C4-2B (cell line): ENCODE data around the gene KLK6.

Experiments
- H3K27ac ChIP-seq: fragments of 450-650 bp; 2 replicates; pipeline ENCODE4 v1.5.1; 2017
- CTCF ChIP-seq: fragments of 450-650 bp; conservative IDR thresholded peaks from 2 replicates; pipeline ENCODE4 v1.5.1; 2017; ENCODE audit warnings: mild to moderate bottlenecking
- ZFX ChIP-seq: fragments of 450-650 bp; IDR thresholded peaks from 2 replicates; pipeline ENCODE4 v1.6.1; 2017

The KLK6 gene

GRCh38 chr19:50949861-50950260 lies 19.5 kb downstream of the KLK6 start:
- H3K27ac ChIP-seq: no peak overlapping the region
- TF ChIP-seq CTCF: no peak
- no peak for TF ChIP-seq ZFX

- no peak for TF ChIP-seq ZFX
- no peak for TF ChIP-seq CTCF
Observed at GRCh38 chr19:50947123-50947522, 22.3 kb downstream of the KLK6 start.

DNA sequence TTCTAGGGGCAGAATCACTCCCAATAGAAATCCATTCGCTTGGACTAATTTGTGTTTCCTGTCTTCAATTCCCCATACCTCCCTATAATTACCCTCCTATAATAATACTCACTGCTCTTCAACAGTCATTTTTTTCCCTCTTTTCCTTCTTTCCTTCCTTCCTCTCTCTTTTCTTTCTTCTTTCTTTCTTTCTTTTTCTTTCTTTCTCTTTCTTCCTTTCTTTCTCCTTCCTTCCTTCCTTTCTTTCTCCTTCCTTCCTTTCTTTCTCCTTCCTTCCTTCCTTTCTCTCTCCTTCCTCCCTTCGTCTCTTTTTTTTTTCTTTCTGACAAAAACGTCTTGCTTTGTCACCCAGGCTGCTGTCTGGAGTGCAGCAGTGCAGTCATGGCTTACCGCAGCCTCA lies 24.6 kb downstream of the KLK6 start:
- TF ChIP-seq CTCF (no peak), ZFX (no peak)
- no peak overlapping the region for H3K27ac ChIP-seq

More at GRCh38 chr19:50947123-50947522, 22.3 kb downstream of the KLK6 start:
- H3K27ac ChIP-seq: no peak overlapping the region

- no peak overlapping the region for H3K27ac ChIP-seq
- no peak for TF ChIP-seq ZFX
- no peak for TF ChIP-seq CTCF
Observed at GRCh38 chr19:50943074-50943828, 26.1 kb downstream of the KLK6 start.

DNA sequence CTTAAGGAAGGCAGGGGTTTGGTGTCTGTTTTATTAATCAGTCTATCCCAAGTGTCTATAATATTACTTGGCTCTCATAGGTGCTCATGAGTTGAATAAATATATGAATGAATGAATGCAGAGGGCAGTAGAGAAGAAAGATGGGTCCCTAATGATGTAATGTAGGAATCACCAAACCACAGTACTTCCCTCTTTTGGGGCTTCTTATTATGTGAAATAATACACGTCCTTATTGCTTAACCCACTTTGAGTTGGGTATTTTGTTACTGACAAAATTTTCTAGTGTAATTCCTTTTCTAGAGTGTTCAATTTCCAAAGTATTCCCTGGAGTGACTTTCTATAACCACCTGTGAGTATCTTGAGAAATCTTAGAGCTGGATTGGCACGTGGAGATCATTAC lies 29.8 kb downstream of the KLK6 start:
- TF ChIP-seq ZFX (no peak), CTCF (no peak)
- H3K27ac ChIP-seq: no peak overlapping the region

DNA sequence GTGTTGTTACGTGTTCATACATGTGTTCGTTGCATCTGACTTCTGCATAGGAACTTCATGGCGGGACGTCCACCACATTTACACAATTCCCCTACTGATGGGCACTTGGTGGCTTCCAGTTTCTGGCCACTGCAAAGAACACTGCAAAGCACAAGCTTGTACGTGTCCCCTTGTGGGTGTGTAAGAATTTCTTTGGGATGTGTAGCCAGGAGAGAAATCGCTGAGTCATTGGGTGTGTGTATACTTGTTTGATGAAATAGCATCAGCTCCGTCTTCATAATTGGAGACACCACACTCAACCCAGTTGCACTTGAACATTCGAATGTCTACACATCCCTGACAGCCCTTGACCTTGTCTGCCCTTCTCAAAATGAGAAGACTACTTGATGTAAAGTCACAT lies 35.8 kb downstream of the KLK6 start:
- no peak for TF ChIP-seq ZFX
- no peak for TF ChIP-seq CTCF
- no peak overlapping the region for H3K27ac ChIP-seq

- no peak for TF ChIP-seq ZFX
- TF ChIP-seq CTCF: peak; percentile 12; the same call in 1 of the 2 replicates
- no peak overlapping the region for H3K27ac ChIP-seq
Observed at GRCh38 chr19:50932690-50933083, 36.7 kb downstream of the KLK6 start.
